GM18951 (cell line): ENCODE results near the gene WDFY2.

ENCODE experiments used
- POLR2A ChIP-seq: IDR thresholded peaks from 4 replicates; pipeline ENCODE4 v1.6.1; 2011; ENCODE audit warnings: mild to moderate bottlenecking; ENCODE audit not compliant: insufficient read length, insufficient read depth; ENCODE audit errors: extremely low read depth
- in situ Hi-C: fragments of 300-500 bp; cut with MboI; formaldehyde crosslinking; loops from one replicate; pipeline ENCODE4 v1.12.0; 2022; ENCODE audit warnings: low sequenced_read_pairs, mixed read lengths, inconsistent platforms; ENCODE audit not compliant: unreplicated experiment

WDFY2 gene

GRCh38 chr13:51599444-51600176 is 15.3 kb downstream of the WDFY2 start:
- in situ Hi-C loops = no loop called here

GRCh38 chr13:51600703-51601102 is 16.4 kb downstream of the WDFY2 start:
- TF ChIP-seq POLR2A = no peak

More at GRCh38 chr13:51599444-51600176, 15.3 kb downstream of the WDFY2 start:
- no peak for TF ChIP-seq POLR2A

GRCh38 chr13:51601601-51602565 is 17.6 kb downstream of the WDFY2 start:
- in situ Hi-C loops = no loop called here
- TF ChIP-seq POLR2A = no peak

More at GRCh38 chr13:51600703-51601102, 16.4 kb downstream of the WDFY2 start:
- in situ Hi-C loops = no loop called here

- in situ Hi-C loops = no loop called here
- TF ChIP-seq POLR2A = no peak
Measured at GRCh38 chr13:51603716-51604115, 19.5 kb downstream of the WDFY2 start.

GRCh38 chr13:51605698-51606097 is 21.4 kb downstream of the WDFY2 start:
- TF ChIP-seq POLR2A = no peak
- in situ Hi-C loops = no loop called here

GRCh38 chr13:51607165-51607564 is 22.9 kb downstream of the WDFY2 start:
- TF ChIP-seq POLR2A = no peak
- in situ Hi-C loops = no loop called here

GRCh38 chr13:51608857-51609406 is 24.7 kb downstream of the WDFY2 start:
- no peak for TF ChIP-seq POLR2A
- in situ Hi-C loops = no loop called here

GRCh38 chr13:51612867-51613266 is 28.6 kb downstream of the WDFY2 start:
- TF ChIP-seq POLR2A = no peak
- in situ Hi-C loops = no loop called here

GRCh38 chr13:51613535-51613934 is 29.3 kb downstream of the WDFY2 start:
- in situ Hi-C loops = no loop called here
- no peak for TF ChIP-seq POLR2A

GRCh38 chr13:51614350-51614786 is 30.1 kb downstream of the WDFY2 start:
- in situ Hi-C loops = no loop called here
- peak; percentile 56 for TF ChIP-seq POLR2A

- TF ChIP-seq POLR2A = no peak
- in situ Hi-C loops = no loop called here
Measured at GRCh38 chr13:51618626-51619025, 34.4 kb downstream of the WDFY2 start.

GRCh38 chr13:51619614-51620013 is 35.4 kb downstream of the WDFY2 start:
- in situ Hi-C loops = no loop called here
- no peak for TF ChIP-seq POLR2A

- in situ Hi-C loops = no loop called here
- no peak for TF ChIP-seq POLR2A
Measured at GRCh38 chr13:51620165-51620983, 36.1 kb downstream of the WDFY2 start.

GRCh38 chr13:51621602-51622001 is 37.3 kb downstream of the WDFY2 start:
- no peak for TF ChIP-seq POLR2A
- in situ Hi-C loops = no loop called here
